ENCODE data around the gene RAB11A.

GRCh38 chr15:65918945-65919344, 49.7 kb downstream of the RAB11A start:
- TF ChIP-seq CTCF (conservative IDR thresholded peaks at IDR 0.05; ENCODE audit: low read length) = no peak
- no peak for TF ChIP-seq EZH2phosphoT487 (IDR thresholded peaks at IDR 0.05; ENCODE audit: borderline replicate concordance, low read depth, low read length)

Data from OCI-LY7 (cell line).